H1 (cell line): ENCODE results near the gene STIM1. TPM values are rescaled to one million over a fixed set of nuclear protein-coding genes. Genes with fewer than 3 reads are reported as not detected.

Experiments
- ATF2 ChIP-seq: IDR thresholded peaks from 2 replicates; pipeline ENCODE4 v1.6.1; 2012; ENCODE audit warnings: low read length, inconsistent platforms
- ZNF274 ChIP-seq: IDR thresholded peaks from 2 replicates; pipeline ENCODE4 v1.7.0; 2012; ENCODE audit warnings: low read length, borderline replicate concordance; ENCODE audit errors: extremely low read depth
- polyA plus RNA-seq, 7 experiments: library from polyadenylated mRNA; depleted of rRNA in 3 of 7; stranded (reverse) in 5 of 7; unstranded in 2 of 7; fragments of >200 nt in 5 of 7; fragments of 200-250 nt in 2 of 7; gene quantifications; 1 replicate in 5 of 7; 2 replicates in 1 of 7; 4 replicates in 1 of 7; pipeline versions ENCODE4 v1.2.1 to v1.2.3, GENCODE V29; 2011 to 2013; ENCODE audit warnings: missing spikeins in 2 of 7, mixed read lengths in 2 of 7
- total RNA-seq: library from RNA; stranded (reverse); fragmentation: NEBNext Ultra II Directional; extraction: Animal tissue kit (Norgen Biotek cat#: 25700); gene quantifications from 2 replicates; pipeline ENCODE4 v1.2.1, GENCODE V29; 2021

The STIM1 gene
- total and polyA plus RNA-seq, 2 of the 8 experiments (the other 6 are each of a cell fraction or from before 2014, with no cell fraction given), result 11.1 to 12.2 TPM

- TF ChIP-seq ZNF274 (no peak), ATF2 (0 out of 2 replicates have a peak, but pooled peaks have one; percentile 35)
These were observed 46.4 kb upstream of the STIM1 start (continued) for GRCh38 chr11:3808861-3809623.
